Measurements from ENCODE around the gene SESN1. TPM values are rescaled to one million over a fixed set of nuclear protein-coding genes. Genes with fewer than 3 reads are reported as not detected.

SESN1 gene
- total RNA-seq, 1 experiment from 2014 or later: 17.5 TPM

- no peak overlapping the region for H2AFZ ChIP-seq (ENCODE audit: low read length)
- H2BK15ac ChIP-seq (ENCODE audit: low read depth, low read length): no peak overlapping the region
- H3K4me1 ChIP-seq (ENCODE audit: insufficient read depth, low read length): no peaks in the 10 kb centered on the region
- Mint-ChIP-seq H3K9me3 (no peaks in the 10 kb centered on the region), H3K4me3 (no peak overlapping the region), H3K27me3 (ENCODE audit: low read depth) (no peaks in the 10 kb centered on the region; the same call in 1 of the 2 replicates), H3K36me3 (ENCODE audit: insufficient read depth in 1 of 3, low read depth in 3 of 3) (no peaks in the 10 kb centered on the region), H3K27ac (no peak overlapping the region), H3K4me1 (peaks cover 2 to 3% of the 10 kb centered on the region in 2 experiments; a peak in 1 of 4 replicates)
- no peak overlapping the region for H3K4me2 ChIP-seq (ENCODE audit: insufficient read depth, insufficient read length, low read length)
- H3K79me1 ChIP-seq (ENCODE audit: insufficient read depth, low read depth, low read length, poor library complexity, severe bottlenecking): no peaks in the 10 kb centered on the region
- no peak overlapping the region for H4K5ac ChIP-seq (ENCODE audit: insufficient read length, low read depth, low read length)
- no peak overlapping the region for H2BK5ac ChIP-seq (ENCODE audit: insufficient read length, low read length)
- H2AK5ac ChIP-seq (ENCODE audit: insufficient read length, low read length): no peak overlapping the region
- H2BK20ac ChIP-seq (ENCODE audit: low read depth, low read length, poor library complexity, severe bottlenecking): no peak overlapping the region
- no peaks in the 10 kb centered on the region for H4K20me1 ChIP-seq (ENCODE audit: control insufficient read depth, insufficient read depth, insufficient read length)
- H3K23ac ChIP-seq (ENCODE audit: insufficient read length, low read depth, low read length): no peak overlapping the region
- no CpG with 5 or more reads among the region's 27 CpGs for WGBS (ENCODE audit: extremely low coverage, insufficient read length, low lambda C conversion rate)
- TF ChIP-seq CTCF (conservative IDR thresholded peaks at IDR 0.05): no peak
- H2BK12ac ChIP-seq (ENCODE audit: insufficient read length, low read depth, low read length): no peak overlapping the region
- H3K9ac ChIP-seq (ENCODE audit: extremely low read depth, insufficient read length, low read length): no peak overlapping the region
- no peak overlapping the region for H4K8ac ChIP-seq (replicated peaks; ENCODE audit: insufficient read length, low read depth, low read length)
- no peak overlapping the region for H4K91ac ChIP-seq (ENCODE audit: insufficient read length, low read depth, low read length)
- H3K79me2 ChIP-seq (ENCODE audit: insufficient read depth, low read length): no peaks in the 10 kb centered on the region
- no peak overlapping the region for H3K14ac ChIP-seq (ENCODE audit: insufficient read depth, low read length)
- DNase-seq: no peak
- no peaks in the 10 kb centered on the region for H3K9me3 ChIP-seq (ENCODE audit: control insufficient read depth, low read depth, low read length)
- H3K18ac ChIP-seq (ENCODE audit: insufficient read length, low read depth, low read length): no peak overlapping the region
- no peak overlapping the region for H3K27ac ChIP-seq (ENCODE audit: insufficient read length, low read depth, low read length)
- H2BK120ac ChIP-seq (ENCODE audit: low read depth, low read length, poor library complexity, severe bottlenecking): no peak overlapping the region
- H3T11ph ChIP-seq (ENCODE audit: low read length): no peak overlapping the region
- H3K56ac ChIP-seq (ENCODE audit: insufficient read length, low read depth, low read length): no peak overlapping the region
- no peaks in the 10 kb centered on the region for H3K23me2 ChIP-seq (ENCODE audit: insufficient read length, low read depth, low read length, poor library complexity, severe bottlenecking)
- H3K4ac ChIP-seq (ENCODE audit: low read depth, low read length): no peak overlapping the region
- no peaks in the 10 kb centered on the region for H3K27me3 ChIP-seq (ENCODE audit: insufficient read depth, low read length)
These were observed 141.7 kb downstream of the SESN1 start for GRCh38 chr6:108952776-108953486.

All from H9 (cell line).